Epithelial cell of prostate (primary cell): Measurements from ENCODE around the gene ATXN2L.
A peak's percentile ranks its signal among the peaks of the same experiment; 100 is the strongest.
"Not testable (repeated sequence)": the region's sequence is repeated elsewhere in the genome, so short reads cannot be mapped to it uniquely, and the experiment has no call there.

ENCODE experiments used
- DNase-seq: peaks from one replicate; pipeline ENCODE4 v3.0.0-alpha.2; 2011; ENCODE audit warnings: low read depth, low spot score
- H3K27ac ChIP-seq: fragments of 450-650 bp; 2 replicates; pipeline ENCODE4 v1.5.1; 2017; ENCODE audit warnings: mild to moderate bottlenecking

Gene ATXN2L

GRCh38 chr16:28822520-28823290 lies at the start of gene ATXN2L:
TSS of gene ATXN2L (plus strand) at chr16:28822999. CDS start at chr16:28823260, 261 bp downstream.
- H3K27ac ChIP-seq = peak within 1 kb of the TSS; percentile 98
- peak; percentile 74 for DNase-seq

GRCh38 chr16:28781697-28782096 lies 41.1 kb upstream of the ATXN2L start:
- DNase-seq, H3K27ac ChIP-seq: not testable (repeated sequence)

GRCh38 chr16:28782357-28782756 lies 40.4 kb upstream of the ATXN2L start:
- H3K27ac ChIP-seq, DNase-seq: not testable (repeated sequence)

- not testable (repeated sequence) for DNase-seq
Measured at GRCh38 chr16:28802235-28803019, 20.4 kb upstream of the ATXN2L start.

GRCh38 chr16:28807445-28808120 lies 15.2 kb upstream of the ATXN2L start:
- DNase-seq, H3K27ac ChIP-seq: not testable (repeated sequence)

More at GRCh38 chr16:28802235-28803019, 20.4 kb upstream of the ATXN2L start:
- not testable (repeated sequence) for H3K27ac ChIP-seq

GRCh38 chr16:28820016-28820415 lies 2.8 kb upstream of the ATXN2L start:
- DNase-seq = no peak
- no peak overlapping the region for H3K27ac ChIP-seq

- not testable (repeated sequence) for H3K27ac ChIP-seq, DNase-seq
Measured at GRCh38 chr16:28820546-28820945, 2.3 kb upstream of the ATXN2L start.

GRCh38 chr16:28821874-28822519 lies 802 bp upstream of the ATXN2L start:
- peak overlapping the region; percentile 98 for H3K27ac ChIP-seq
- DNase-seq = no peak

- peak overlapping the region; percentile 98 for H3K27ac ChIP-seq
- no peak for DNase-seq
Measured at GRCh38 chr16:28823291-28823872, 583 bp downstream of the ATXN2L start.

GRCh38 chr16:28823873-28824716 lies 1.3 kb downstream of the ATXN2L start:
- peak; percentile 88 for DNase-seq
- H3K27ac ChIP-seq = peak overlapping the region; percentile 98

GRCh38 chr16:28824717-28824973 lies 1.8 kb downstream of the ATXN2L start:
- H3K27ac ChIP-seq = peak overlapping the region; percentile 98
- DNase-seq = no peak

- no peak for DNase-seq
- peak overlapping the region; percentile 98 for H3K27ac ChIP-seq
Measured at GRCh38 chr16:28826141-28826540, 3.3 kb downstream of the ATXN2L start.

- H3K27ac ChIP-seq = no peak overlapping the region
- no peak for DNase-seq
Measured at GRCh38 chr16:28829747-28830146, 6.9 kb downstream of the ATXN2L start.

- no peak overlapping the region for H3K27ac ChIP-seq
- DNase-seq = no peak
Measured at GRCh38 chr16:28830531-28830930, 7.7 kb downstream of the ATXN2L start.

GRCh38 chr16:28834349-28834748 lies 11.6 kb downstream of the ATXN2L start:
- no peak for DNase-seq
- H3K27ac ChIP-seq = no peak overlapping the region

GRCh38 chr16:28834873-28835863 lies 12.4 kb downstream of the ATXN2L start:
- DNase-seq = no peak
- H3K27ac ChIP-seq = no peak overlapping the region

GRCh38 chr16:28835864-28836760 lies 13.3 kb downstream of the ATXN2L start:
- H3K27ac ChIP-seq = no peak overlapping the region
- DNase-seq = no peak
